HL-60/S4 treated with phorbol 12-myristate 13-acetate at 8.2 ng/mL for 4 days and 3 days (cell line): ENCODE measurements around the gene LPAR3.
"Not testable (repeated sequence)": the region's sequence is repeated elsewhere in the genome, so short reads cannot be mapped to it uniquely, and the experiment has no call there.

Experiments
- in situ Hi-C: fragments of 300-500 bp; cut with MboI; formaldehyde crosslinking; loops from 2 replicates; pipeline ENCODE4 v1.15.0; 2022; ENCODE audit warnings: low sequenced_read_pairs

Gene LPAR3

DNA sequence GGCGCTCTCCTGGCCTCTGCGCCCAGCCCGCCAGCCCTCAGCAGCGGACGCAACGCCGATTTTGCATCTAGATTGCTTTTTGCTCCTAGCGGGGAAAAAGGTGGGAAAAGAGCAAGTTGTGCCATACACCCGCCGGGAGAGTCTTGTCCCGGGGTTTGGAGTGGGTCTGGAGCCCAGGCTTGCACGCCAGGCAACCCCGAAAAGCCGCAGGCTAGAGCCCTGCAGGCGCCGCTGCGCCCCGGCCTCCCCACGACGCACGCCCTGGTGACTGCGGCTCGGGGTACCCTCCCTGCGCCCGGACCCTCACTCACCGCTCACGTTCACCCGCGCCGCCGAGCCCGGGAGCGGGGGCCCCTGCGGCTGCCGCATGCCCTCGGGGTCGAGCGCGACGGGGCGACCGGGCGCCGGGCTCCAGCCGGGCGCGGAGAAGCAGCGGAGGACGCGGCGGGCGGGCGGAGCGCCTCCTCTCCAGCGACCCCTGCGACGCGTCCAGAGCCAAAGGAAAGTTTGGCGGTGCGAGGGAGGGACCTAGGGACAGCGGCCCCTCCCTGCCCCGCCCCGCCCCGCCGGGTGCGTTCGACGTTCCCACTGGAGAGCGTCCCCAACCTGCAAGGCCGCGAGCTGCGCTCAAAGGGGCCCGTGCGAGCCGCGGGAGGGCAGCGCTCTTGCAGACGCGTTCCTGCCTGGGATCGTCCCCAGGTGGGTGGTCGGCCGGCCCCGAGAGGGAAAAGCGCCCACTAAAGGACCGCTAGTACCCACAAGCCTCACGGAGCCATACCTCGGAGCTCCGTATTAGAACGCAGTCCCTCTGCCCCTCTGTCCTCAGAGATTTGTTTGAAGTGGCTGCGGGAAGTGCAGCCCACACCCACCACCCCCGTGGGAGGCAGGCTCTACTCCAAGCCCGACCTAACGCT, at the start of gene LPAR3:
TSS of gene LPAR3 (minus strand) at position 502 of the 914 bp plus-strand sequence. CDS start 27,086 bp downstream, outside the sequence.
- in situ Hi-C loops: no loop called here

DNA sequence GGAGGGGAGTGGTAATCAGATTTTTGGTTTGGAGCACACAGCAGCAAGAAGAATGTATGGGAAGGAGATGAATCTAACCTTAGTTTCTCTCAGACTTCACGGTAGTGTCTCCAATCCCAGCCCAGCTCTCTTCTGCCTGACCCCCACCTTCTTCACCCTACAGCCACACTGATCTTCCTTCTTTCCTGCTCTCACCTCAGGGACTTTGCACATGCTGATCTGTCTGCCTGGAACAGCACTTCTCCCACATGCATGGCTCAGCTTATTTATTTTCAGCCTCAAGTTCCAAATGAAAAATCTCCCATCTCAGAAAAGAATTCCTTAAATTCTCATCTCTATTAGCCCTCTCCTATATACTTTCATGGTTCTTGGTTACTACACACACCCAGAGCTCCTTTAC, 48.8 kb upstream of the LPAR3 start:
- in situ Hi-C loops: loop anchor here (25.0 kb wide), 1 partner anchor 320 kb away; the partner anchor contains the start of gene C1orf52

DNA sequence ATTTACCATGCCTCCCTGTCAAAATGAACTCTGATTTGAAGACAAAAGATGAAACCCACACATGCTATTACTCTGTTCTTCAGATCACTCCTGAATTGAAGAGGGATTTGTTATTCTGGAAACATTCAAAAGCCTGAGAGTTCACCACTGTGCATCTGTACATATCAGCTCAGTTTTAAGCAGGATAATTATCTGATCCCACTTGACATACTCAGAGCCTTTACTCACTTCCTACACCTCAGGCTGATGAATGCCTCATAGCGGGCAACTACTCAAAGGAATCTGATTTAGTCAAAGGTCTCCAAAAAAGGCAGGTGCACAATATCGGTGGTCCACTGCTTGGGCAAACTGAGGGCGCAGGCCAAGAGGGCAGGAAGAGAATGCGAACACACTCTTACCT, 47.5 kb upstream of the LPAR3 start:
- in situ Hi-C loops: loop anchor here (25.0 kb wide), 1 partner anchor 322 kb away; the partner anchor contains the start of gene C1orf52

DNA sequence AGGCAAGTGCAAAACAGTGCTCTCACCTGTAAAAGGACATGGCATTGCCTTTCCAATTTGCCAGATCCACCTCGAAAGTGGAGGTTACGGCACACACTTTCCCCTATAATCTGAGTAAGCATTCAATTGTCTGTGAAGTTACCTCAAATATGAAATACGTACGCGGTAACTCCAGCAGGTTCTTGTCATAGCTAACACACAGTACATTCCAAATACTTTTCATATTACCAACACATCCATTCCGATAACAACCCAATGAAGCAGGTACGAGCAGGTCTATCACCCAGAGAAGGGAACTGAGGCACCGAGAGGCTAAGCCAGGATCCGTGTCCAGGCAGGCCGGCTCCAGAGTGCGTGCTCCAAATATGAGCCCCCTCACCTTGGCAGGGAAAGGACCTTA, 46.8 kb upstream of the LPAR3 start:
- in situ Hi-C loops: loop anchor here (25.0 kb wide), 1 partner anchor 323 kb away; the partner anchor contains the start of gene C1orf52

DNA sequence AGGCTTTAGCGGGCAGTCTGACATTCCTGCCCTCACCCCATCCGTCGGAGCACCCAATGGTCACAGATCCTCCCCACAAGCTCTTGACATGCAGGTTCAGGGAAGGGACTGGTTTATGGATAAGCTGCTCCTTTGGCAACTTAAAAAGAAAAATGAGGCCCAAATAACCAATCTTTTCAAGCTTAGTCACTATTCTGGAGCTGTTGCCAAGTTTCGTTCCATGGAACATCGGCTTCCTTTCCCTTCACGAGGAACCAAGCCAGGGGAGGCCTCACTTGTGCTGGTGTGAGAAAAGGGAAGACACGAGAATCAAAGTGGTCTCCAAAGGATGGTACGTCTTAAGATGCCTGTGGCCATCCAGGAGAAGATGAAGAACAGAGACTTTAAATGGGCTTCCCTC, 46.1 kb upstream of the LPAR3 start:
- in situ Hi-C loops: loop anchor here (25.0 kb wide), 1 partner anchor 323 kb away; the partner anchor contains the start of gene C1orf52

DNA sequence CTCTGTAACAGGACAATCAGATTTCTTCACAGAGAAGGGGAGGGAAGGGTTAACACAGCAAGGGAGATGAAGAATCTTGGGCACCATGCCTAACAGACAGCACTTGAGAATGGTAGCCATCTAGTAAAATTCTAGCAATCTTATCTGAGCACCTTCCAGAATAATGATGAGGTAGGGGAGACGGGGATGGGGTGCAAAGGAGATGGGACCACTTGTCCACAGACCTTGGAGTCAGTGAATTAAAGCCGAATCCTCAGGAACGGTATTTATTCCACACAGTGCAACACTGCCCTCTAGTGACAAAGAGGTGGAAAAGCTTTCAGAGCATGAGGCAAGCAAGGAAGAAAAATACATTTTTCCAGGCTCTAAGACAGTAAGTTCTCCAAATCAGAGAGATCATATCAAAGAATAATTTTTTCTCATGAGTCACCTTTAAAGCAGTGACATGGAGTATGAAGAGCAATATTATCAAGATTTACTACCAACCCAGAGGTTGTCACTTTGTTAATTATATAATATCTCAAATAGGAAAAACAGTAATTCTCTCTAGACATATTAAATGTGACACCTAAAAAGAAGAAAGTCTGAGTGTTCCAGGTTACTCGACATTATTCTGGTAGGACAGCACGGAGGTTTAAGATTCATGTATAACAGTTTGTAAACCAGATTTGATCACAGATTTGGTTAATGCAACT, 43.3 kb upstream of the LPAR3 start:
- in situ Hi-C loops: loop anchor here (25.0 kb wide), 1 partner anchor 326 kb away; the partner anchor contains the start of gene C1orf52

- in situ Hi-C loops: loop anchor here (25.0 kb wide), 1 partner anchor 329 kb away; the partner anchor contains the start of gene C1orf52
These were observed 40.1 kb upstream of the LPAR3 start for GRCh38 chr1:84933011-84933611.

GRCh38 chr1:84930831-84931230, 37.8 kb upstream of the LPAR3 start:
- in situ Hi-C loops: loop anchor here (25.0 kb wide), 1 partner anchor 331 kb away; the partner anchor contains the start of gene C1orf52

DNA sequence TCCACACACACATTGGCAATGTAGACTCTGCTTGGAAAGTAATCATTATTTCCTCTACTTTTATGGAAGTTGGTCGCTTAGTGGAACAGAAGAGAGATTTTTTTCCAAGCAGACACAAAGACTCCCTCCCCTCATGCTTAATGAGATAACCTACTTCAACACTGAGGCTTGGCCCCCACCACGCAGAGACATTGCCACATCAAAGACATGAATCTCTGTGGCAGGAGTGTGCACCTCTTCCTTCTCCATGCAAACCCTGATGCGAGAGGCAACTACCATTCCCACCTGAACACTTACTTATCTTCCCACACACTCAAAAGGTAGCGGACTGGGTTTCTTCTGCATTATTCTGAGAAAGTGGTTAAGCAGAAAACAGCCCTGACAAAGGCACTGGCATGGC, 37.3 kb upstream of the LPAR3 start:
- in situ Hi-C loops: loop anchor here (25.0 kb wide), 1 partner anchor 332 kb away; the partner anchor contains the start of gene C1orf52

GRCh38 chr1:84929581-84929980, 36.6 kb upstream of the LPAR3 start:
- in situ Hi-C loops: loop anchor here (25.0 kb wide), 1 partner anchor 333 kb away; the partner anchor contains the start of gene C1orf52

DNA sequence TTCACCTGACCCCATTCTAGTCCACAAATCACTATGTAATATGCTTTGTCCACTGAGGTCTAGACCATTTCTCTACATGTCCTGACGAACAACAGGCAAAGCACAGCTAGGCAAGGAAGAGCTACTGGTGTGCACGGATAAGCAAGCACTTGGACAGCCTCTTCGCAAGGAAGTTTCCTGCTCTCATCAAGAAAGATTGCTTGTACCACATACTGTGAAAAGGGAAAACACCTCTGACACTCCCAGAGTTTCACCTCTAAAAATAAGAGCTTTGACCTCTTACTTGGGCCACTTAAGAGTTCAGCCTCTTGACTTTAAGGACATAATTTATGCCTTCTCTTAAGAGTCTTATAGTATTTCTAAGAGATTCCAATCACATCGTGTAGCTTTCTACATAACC, 36.0 kb upstream of the LPAR3 start:
- in situ Hi-C loops: loop anchor here (25.0 kb wide), 1 partner anchor 333 kb away; the partner anchor contains the start of gene C1orf52

DNA sequence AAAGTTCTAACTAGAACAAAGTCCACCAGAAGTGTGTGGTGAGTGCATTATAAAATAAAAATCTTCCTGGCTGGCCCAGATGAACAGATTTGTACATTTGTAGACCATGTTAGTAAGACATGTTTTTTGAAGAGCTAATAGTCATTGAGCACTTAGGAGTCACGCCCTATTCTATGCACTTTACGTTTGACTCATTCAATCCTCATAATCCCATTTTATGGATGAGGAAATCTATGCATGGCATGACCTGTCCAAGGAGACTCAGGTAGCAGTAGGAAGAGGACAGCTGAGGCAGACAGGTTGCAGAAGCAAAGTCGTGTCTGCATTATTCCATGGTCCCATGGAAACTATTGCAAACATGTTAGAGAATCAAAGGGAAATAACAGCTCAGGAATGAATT, 30.3 kb upstream of the LPAR3 start:
- in situ Hi-C loops: no loop called here

DNA sequence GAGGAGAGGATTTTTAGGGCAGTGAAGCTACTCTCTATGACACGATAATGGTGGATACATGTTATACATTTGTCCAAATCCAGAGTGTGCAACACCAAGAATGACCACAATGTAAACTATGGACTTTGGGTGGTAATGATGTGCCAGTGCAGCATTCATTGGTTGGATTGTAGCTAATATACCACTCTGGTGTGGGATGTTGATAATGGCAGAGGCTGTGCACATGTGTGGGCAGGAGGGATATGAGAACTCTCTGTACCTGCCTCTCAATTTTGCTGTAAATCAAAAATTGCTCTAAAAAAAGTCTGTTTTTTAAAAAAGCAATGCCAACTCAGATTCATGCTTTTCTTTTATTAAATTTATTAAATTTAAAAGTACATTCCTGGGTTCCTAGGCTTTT, 27.2 kb upstream of the LPAR3 start:
- in situ Hi-C loops: no loop called here

- in situ Hi-C loops: no loop called here
These were observed 26.5 kb upstream of the LPAR3 start for GRCh38 chr1:84919461-84919970.

GRCh38 chr1:84918726-84919336, 25.8 kb upstream of the LPAR3 start:
- in situ Hi-C loops: no loop called here

DNA sequence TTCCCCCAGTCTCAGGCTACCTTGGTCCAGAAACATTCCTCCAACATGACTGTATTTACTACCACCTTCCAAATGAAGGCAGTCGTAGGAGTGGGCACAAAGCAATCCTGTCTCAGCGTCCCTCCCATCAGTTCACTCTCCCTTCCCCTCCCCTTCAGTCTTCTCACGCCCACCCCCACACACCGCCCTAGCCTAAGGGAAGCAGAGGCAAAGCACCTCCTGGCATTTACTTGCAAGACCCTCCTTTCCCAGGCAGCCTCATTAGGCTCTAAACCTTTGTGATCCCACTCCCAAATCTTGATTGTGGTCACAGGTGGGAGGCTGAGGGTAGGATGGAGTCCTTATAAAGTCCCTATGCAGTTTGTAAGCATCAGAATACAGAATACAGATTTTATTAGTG, 23.9 kb upstream of the LPAR3 start:
- in situ Hi-C loops: no loop called here

DNA sequence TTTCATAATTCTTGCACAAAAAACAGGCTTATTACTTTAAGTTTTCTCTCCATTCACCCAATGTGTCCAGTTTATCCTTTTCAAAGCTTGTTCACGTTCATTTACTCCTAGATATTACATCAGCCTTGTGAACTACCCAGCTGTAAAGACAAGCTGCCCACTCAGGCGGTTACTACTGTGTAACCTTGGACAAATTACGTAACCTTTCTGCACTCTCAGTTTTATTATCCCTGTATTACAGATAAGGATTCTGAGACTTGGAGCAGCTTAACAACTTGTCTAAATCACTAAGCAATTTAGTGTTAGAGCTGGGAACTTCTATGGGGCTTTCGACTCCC, 20.5 kb upstream of the LPAR3 start:
- in situ Hi-C loops: no loop called here

DNA sequence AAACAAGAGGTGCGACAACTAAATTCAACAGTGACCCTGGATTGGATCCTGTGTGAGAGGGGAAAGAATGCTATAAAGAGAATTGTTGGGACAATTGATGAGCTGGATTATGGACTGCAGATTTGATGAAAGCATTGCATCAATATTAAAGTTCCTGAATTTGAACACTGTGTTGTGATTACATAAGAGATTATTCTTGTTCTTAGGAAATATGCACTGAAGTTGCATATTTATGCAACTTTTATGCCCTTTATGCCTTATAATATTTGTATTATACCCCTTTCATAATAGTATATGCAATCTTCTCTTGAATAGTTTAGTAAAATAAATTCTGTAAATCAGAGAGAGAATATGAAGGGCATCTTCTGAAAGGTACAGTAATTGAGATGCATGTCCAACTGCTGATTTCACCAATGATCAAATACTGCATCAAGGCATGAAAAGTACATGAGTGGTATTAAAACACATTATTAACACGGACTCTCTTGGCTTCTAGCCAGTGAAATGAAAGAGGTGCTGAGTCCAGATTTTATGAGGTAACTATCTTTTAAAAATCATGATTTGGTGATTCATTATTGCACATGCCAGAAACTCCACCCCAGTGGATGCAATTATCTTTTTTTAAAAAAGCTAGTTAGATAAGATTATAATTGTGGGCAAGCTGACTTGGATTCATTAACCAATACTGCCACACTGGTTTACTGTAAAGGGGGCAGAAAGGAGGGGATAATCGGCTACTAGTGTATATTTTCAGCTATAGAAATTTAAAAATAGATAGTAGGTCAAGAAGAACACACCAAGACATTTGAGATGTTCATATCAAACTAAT, 19.9 kb upstream of the LPAR3 start:
- in situ Hi-C loops: no loop called here

GRCh38 chr1:84908746-84909464, 15.9 kb upstream of the LPAR3 start:
- in situ Hi-C loops: not testable (repeated sequence)
